GM19324 (cell line): ENCODE data around the gene CCDC88C.

Experiments
- ATAC-seq: cut with Tn5 transposase; IDR thresholded peaks from one replicate; pipeline ENCODE4 v1.9.1; 2021; ENCODE audit warnings: mild to moderate bottlenecking, moderate library complexity; ENCODE audit not compliant: unreplicated experiment, low FRiP score

Gene CCDC88C

DNA sequence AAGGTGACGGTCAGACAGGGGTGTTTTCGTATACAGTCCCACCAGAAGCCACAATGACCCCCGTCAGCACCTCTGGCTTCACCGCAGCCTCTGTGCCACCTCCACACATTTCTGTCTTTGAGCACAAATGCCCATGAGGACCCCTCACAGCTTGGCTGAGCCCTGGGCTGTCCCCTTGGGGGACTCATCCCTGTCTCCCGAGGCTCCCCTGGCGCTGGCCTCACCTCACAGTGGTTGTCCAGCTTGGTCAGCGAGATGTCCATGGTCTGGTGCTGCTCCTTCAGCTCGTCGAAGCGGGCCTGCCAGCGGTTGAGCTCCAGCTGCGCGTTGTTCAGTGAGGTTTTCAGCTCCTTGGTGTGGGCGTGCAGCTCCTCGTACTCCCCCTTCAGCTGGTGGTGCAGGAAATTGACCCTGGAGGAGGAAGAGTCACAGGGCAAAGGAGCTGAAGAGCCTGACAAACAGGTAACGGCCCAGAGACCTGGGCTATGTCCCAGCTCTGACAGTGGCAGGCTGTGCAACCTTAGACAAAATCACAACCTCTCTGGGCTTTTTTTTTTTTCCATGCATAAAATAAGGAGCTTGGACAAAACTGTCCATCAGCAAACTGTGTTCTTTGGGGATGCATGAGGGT, 120.4 kb downstream of the CCDC88C start:
- ATAC-seq: no peak

DNA sequence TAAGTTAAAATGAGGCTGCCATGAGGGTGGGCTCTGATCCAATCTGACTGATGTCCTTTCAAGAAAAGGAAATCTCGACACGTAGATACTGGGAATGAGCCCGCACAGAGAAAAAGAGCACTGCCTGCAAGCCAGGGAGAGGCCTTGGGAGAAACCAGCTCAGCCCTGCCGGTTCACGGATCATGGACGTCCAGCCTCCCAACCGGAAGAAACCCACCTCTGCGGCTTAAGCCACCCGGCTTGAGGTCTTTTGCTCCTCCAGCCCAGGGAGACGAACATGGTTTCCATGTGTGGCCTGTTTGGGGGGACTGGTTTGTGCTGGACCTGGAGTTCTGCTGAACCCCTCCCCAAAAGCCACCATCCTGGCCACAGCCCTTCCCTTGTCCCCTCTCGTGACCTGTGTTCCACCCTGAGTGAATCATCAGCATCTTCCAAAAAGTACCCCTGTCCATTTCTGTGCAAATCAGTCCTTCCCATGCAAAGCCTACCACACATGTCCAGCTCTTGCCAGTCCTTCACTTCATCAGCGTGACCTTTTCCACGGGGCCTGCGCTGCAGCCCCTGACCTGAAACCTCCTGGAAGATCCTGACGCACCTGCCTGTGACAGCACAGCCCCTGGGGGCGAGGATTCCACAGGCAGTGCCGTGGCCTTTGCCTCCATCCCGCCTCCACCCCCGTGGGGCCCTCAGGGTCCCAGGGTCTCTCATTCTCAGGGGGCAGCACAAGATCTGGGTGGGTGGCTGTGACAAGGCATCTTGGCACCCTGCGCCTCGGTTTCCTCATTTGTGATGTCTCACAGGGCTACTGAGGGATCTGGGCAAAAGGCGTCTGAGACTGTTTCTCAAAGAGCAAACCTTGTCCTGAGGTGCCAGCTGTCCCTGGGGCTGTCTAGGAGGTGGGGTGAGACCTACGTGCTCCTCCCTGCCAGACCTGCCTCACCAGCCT, 121.5 kb downstream of the CCDC88C start:
- ATAC-seq: no peak

DNA sequence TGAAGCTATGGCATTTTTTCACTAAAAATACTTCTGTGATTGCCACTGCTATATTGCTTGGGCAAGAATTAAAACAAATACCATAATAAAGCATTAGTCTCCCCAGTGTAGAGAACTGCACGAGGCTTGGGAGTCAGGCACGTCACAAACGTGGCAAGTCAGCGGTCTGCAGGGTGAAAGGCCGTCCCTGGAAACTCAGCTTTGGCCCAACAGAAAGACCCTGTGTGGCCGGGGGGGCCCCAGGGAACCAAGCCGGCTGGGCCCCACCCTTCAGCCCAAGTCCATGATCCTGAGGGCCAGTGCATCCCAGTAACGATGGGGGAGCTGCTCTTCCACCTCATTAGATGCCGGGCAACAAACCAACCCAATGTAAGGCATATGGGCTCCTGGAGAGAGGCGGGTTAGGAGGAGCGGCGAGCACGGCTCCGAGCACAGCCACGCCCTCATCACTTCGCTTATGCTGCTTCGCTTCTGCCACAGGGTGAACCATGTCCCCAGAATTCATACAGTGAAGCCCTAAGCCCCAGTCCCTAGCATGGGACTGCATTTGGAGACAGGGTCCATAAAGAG, 122.3 kb downstream of the CCDC88C start:
- no peak for ATAC-seq

DNA sequence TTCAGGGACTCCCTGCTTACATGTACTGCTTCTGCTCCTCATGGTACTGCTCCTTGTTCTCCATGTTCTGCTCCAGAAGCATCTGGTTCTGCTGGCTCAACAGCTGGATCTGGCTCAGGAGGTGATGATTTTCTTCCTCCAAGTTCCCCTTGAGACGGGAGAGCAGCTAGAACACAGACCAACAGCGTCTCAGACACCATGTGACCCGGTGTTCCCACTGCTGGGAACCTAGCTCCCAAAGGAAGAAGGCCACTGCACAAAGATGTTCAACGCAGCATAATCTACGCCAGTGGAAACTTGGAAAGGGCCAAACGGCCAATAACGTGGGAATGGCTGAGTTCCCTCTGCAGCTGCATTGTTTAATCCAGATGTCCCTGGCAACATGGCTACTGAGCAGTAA, 123.5 kb downstream of the CCDC88C start:
- ATAC-seq: no peak

DNA sequence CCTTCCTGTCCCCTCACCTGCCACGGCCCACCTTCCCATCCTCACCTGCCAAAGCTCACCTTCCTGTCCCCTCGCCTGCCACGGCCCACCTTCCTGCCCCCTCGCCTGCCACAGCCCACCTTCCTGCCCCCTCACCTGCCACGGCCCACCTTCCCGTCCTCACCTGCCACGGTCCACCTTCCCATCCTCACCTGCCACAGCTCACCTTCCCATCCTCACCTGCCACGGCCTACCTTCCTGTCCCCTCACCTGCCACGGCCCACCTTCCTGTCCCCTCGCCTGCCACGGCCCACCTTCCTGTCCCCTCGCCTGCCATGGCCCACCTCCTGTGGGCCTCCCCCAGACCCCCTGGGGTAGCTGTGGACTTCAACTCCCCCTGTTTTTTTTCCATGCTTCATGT, 124.3 kb downstream of the CCDC88C start:
- no peak for ATAC-seq

DNA sequence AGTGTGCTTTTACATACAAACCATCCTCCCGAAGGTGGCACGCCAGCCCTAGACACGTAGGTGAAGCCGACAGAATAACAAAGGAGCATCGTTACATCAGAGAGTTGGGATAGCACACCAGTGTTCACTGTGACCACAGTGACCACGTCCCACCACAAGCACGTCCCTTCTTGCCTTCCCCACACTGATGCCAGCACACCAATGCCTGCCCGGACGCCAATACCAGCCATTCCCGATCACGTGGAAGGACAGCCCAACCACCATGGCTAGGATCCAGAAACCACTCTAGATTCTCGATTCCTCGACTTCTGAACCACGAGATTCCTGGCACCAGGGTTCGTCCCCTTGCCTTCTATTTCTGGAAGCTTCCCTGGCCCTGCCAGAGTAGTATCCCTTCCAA, 125.1 kb downstream of the CCDC88C start:
- no peak for ATAC-seq

DNA sequence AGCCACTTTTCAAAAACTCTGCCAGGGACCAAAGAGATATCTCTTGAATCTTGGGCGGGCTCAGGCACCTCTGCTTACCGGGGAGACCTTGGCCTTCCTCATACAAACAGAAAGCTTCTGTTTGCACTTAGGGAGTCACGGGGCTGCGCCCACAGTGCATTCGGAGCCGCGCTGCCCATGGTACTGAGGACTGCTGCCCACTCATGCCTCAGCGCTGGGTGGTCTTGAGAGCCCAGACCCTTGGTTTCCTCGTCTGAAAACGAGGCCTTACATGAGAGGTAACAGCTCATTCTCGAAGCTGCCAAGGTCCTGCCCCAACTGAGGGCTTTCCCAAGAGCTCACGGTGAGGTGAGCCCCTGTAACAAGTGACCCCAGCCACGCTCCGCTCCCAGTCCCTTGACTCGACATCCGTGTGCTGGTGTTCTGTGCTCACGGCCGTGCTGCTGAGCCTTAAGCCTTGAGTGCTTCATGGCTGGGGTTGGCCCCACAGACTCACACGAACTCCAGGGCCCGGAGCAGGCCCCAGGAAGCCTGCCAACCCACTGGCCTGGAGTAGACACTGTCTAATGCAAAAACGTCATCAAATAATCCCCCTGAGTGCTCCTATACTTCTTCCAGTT, 125.7 kb downstream of the CCDC88C start:
- no peak for ATAC-seq

DNA sequence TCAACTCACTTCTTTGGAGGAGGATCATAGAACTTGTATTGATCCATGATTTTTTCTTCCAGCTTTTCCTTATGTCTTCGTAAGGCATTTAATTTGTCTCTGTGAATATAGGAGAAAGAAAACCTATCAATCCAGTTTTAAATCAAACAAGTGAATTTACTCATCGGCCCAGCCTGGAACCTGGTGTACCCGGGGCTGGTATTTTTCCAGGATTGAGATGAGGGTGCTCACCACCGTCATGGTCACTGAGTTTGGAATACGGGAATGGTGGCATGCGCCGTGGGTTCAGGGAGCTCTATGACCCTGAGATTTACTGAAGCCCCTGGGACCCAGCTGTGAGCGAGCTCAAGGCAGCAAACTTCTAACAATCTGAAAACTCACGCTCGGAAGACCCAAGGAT, 126.6 kb downstream of the CCDC88C start:
- no peak for ATAC-seq

DNA sequence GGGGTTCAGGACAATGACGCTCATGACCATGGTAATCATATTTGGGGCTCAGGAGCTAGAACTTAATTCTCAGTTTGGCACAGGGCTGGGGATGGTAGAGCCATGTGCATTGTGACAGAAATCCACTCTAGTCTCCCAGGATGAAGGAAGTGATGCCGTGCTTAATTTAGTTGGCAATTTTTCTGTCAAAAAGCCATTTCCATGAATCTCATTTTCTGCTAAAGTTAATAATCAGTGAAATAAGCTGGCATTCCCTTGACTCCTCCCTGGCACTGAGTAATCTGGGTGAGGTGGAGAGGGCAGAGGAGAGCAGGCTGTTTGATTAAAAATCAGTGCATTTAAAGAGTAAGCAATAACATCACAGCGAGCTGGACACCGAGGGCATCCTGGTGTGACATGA, 128.2 kb downstream of the CCDC88C start:
- ATAC-seq: no peak

DNA sequence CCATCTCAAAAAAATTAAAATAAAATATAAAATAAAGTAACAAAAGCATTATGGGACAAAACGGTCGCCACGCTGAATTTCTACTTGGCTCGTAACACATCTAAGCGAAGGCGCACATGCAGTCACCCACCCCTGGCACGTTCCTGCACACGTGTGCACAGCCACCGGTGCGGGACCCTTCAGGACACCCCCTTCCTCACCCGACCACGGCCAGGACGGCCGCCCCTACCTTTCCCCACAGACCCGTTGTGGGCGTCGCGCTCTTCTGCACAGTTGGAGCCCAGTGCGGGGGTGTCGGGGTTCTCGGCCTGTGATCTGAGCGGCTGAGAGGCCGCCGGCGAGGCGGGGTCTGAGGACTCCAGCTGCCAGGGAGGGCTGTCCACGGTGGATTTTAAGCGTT, 128.7 kb downstream of the CCDC88C start:
- no peak for ATAC-seq

DNA sequence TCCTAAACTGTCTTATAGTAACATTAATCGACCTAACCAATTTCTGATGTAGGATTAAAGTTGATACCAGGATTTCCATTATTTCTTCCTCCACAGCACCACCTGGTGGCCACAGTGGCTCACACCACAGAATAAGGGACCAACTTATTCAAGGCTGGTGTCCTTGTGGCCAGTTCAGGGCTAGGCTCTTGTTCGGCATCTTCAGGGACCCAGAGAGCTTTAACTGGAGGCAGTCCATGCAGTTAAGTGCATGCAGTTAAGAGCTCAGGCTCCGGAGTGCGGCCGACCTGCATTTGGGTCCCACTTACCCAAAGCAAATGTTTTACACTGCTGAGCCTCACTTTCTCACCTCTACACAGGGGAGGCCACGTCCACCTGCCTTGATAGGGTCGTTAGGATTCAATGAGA, 131.1 kb downstream of the CCDC88C start:
- ATAC-seq: no peak

DNA sequence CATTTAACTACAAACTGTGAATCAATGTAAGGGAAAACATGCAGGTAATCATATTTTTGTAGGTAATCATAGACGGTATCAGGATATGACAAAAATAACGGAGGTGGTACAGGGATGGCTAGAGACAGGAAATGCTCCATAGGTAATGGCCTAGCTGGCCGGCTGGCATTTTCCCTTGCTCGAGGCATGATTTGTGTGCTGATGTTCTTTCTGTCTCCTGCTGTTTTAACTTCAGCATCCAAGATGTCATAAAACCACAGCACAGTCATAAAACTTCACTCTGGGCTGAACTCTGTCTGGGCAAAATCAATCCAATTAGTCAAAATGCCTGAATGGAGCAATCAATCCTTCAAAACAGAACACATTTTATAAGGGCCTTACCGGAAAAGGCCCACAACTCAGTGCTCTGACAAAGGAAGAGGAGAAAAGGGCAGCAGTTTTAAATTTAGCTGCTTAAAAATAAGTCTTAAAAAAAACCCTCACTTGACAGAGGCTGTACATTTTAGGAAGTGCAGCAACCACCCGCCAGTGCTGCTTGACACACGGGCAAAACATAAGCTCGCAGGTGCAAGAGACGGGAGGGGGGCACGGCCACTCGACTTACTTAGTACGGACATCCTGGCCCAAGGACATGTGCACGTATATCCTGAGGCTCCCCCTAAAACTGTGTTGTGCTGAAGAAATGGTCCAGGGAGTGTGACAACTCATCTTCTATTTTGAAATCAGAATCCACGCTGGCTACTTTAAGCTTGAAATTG, 132.7 kb downstream of the CCDC88C start:
- no peak for ATAC-seq

DNA sequence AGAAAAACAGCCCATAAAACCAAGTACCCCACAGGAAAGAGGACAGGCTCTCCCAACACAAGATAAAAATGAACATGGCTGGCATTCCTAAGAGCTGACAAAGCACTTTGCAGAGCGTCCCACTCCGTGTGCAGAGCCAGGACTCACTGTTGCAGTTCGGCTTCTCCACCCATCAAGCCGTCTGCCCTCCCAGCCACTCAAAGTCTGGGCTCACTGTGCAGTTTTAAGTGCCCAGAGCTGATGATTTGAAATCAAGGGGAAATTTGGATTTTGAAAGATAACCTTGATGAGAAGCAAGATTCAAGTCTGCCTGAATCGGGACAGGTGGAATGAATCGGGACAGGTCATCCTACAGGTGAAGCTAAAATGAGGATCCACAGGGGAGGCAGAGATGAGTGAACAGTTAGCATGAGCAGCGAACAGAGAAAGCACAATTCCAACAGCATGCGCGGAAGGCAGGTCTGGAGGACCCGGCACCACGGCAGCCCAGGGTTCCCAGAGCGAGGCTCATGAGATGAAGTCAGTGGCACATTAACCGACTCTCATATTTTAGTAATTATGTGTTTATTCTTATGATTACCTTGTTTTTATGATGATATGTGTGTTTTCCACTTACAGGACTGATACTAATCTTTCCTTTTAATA, 133.4 kb downstream of the CCDC88C start:
- no peak for ATAC-seq

DNA sequence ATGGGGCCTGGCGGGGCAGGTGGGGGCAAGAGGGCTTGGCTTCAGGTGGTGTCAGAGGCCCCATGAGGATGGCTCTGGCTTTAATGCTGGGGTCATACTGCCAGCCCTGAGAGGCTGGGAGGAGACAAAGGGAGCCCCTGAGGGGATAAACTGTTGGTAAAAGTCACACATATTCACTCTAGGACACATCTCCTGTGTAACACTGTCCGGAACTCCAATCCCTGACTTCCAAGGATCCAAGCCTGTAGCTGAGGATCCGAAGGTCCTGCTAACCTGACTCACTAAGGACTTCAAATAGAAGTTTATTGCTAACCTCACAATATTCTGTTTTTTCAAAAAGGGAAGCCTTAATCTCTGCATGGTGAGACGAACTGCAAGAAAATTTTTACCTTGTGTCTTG, 134.0 kb downstream of the CCDC88C start:
- no peak for ATAC-seq

DNA sequence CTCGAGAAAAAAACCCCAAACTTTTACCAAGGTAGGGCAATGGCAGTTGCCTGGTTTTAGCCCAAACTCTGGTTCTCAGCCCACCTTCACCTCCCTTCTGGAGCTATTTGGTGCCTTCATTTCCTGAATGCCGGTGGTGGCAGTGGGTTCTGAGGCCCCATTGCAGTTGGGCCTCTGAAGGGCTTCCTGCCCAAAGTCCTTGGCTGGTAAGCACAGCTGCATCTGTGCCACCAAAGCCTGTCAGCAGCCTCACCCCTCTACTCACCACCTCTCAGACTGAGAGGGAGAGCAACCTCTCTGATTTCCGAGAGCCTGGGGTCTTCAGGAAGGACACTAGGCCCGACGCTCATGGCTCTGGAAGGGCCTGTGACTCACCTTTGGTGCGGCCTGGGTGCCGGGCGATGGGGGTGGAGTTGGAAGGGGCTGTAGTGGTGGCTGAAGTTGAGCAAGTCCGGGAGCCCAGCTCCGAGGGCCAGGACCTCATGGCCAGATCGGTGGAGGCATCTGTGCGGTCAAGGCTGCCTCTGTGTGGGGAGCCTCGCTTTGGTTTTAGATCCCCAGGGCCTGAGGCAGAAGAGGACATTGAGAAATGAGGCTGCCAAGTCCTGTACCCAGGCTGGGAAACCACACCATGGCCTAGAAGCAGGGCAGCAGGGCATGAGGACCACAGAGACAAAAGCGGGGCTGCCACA, 134.5 kb downstream of the CCDC88C start:
- ATAC-seq: no peak

DNA sequence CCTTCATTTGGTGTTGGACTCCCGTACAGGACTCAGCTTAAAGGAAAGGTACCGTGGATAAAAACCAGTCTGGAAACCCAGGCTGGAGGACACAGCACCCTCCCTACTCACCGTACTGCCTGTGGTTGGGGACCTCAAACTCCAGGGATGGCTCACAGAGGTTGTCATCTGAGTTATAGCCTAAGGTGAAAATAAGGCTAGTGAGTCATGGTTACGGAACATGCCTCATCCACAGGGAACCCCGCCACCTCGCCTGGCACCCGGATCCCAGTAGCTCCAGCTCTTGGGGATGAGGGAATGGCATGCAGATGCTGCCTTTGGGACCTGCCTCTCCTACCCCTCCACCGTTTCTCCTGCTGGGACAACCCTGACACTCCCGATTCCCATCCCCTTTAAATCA, 136.3 kb downstream of the CCDC88C start:
- no peak for ATAC-seq

DNA sequence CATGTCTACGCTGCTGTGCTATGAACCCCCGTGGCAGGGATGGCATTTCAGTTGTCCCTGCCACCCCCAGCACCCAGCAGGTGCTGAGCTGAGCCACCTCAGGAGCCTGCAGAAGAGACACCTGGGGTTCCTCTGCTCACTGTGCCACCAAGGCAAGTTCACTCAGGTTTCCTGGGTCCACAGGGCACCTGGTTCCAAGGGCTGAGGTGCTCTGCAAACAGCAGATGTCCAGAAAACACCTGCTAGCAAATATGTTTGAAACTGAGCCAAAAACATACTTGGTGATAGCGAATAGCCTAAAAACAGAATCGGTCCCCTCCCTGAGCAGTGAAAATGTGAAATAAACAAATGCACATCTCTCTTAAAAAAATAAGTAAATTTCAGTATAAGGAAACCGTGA, 137.5 kb downstream of the CCDC88C start:
- ATAC-seq: no peak

DNA sequence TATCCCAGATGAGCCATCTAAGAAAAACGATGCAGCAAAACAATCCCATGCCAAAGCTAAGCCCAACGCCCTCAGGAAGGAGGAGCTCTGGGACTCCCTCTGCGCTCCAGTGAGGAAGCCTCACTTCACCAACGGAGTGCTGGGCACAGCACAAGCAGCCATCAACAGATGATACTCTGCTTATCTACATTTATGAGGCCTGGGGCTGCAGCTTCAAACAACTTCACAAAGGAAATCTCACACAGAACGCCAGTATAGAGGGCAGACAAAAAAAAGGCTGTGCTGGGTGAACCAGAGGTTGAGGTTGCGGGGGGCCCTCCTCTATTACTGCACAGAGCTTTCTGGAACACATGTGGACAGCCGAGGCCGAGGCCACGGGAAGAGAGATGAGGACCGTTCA, 138.3 kb downstream of the CCDC88C start:
- ATAC-seq: no peak

DNA sequence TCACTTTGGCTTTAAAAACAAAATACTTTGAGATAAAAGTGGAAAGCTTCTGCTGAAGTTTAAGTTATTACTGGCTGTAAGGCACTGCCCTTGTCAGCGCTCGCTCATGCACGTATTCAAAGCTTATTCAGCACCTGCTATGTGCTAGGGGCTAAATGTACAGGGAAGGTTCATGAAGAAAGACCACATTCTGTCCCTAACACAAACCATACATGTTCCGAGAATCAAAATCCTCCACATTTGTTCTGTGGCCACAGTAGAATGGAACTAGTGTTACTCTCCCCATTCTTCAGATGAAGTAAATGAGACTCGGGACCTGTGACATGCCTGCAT, 139.3 kb downstream of the CCDC88C start:
- no peak for ATAC-seq
